CD14-positive monocyte (primary cell): ENCODE data around the gene SH3PXD2A. TPM values are rescaled to one million over a fixed set of nuclear protein-coding genes. Genes with fewer than 3 reads are reported as not detected.

ENCODE experiments used
- DNase-seq, 3 donors: peaks; one replicate each; pipeline ENCODE4 v3.0.0-alpha.2; 2011 to 2022
- H2AFZ ChIP-seq: 2 replicates; pipeline ENCODE4 v1.6.0; 2012; ENCODE audit warnings: mild to moderate bottlenecking, low read depth, low read length, inconsistent platforms; ENCODE audit not compliant: insufficient read depth, poor library complexity, severe bottlenecking
- H3K27ac ChIP-seq, 2 donors: 1 replicate in 1 of 2; 2 replicates in 1 of 2; pipeline ENCODE4 v1.5.1; 2012 to 2013; ENCODE audit warnings: low read length in 2 of 2, control low read depth in 1 of 2, inconsistent platforms in 1 of 2, low read depth in 1 of 2, mild to moderate bottlenecking in 1 of 2
- H3K27me3 ChIP-seq, 2 donors: one replicate each; pipeline versions ENCODE4 v1.6.0 to v1.6.1; 2011 to 2013; ENCODE audit warnings: low read length in 2 of 2; ENCODE audit not compliant: control insufficient read depth in 2 of 2, insufficient read depth in 2 of 2
- H3K36me3 ChIP-seq, 2 donors: replicated peaks in 1 of 2; 1 replicate in 1 of 2; 2 replicates in 1 of 2; pipeline versions ENCODE4 v1.5.1 to v1.6.1; 2012 to 2013; ENCODE audit warnings: low read length in 2 of 2, control low read depth in 1 of 2, inconsistent platforms in 1 of 2, mild to moderate bottlenecking in 1 of 2; ENCODE audit not compliant: insufficient read depth in 2 of 2, control insufficient read depth in 1 of 2
- H3K4me1 ChIP-seq, 2 donors: 1 replicate in 1 of 2; 2 replicates in 1 of 2; pipeline versions ENCODE4 v1.5.1 to v1.6.1; 2012 to 2013; ENCODE audit warnings: low read length in 2 of 2, control low read depth in 1 of 2, inconsistent platforms in 1 of 2, mild to moderate bottlenecking in 1 of 2, moderate library complexity in 1 of 2; ENCODE audit not compliant: insufficient read depth in 2 of 2, control insufficient read depth in 1 of 2
- H3K4me2 ChIP-seq: replicated peaks from 2 replicates; pipeline ENCODE3; 2012; ENCODE audit warnings: low read length, moderate library complexity, mild to moderate bottlenecking; ENCODE audit not compliant: poor library complexity, severe bottlenecking; ENCODE audit errors: extremely low read depth
- H3K4me3 ChIP-seq, 3 experiments: fragments of 200-600 bp in 1 of 3; sonication (generic) in 1 of 3; replicated peaks in 1 of 3; 1 replicate in 2 of 3; 2 replicates in 1 of 3; pipeline ENCODE4 v1.5.1; 2011 to 2013; ENCODE audit warnings: low read length in 3 of 3, mild to moderate bottlenecking in 3 of 3, control low read depth in 2 of 3, low read depth in 2 of 3, inconsistent platforms in 1 of 3, moderate library complexity in 1 of 3
- H3K79me2 ChIP-seq: 2 replicates; pipeline ENCODE4 v1.6.0; 2012; ENCODE audit warnings: mild to moderate bottlenecking, control low read depth, inconsistent platforms, low read length, moderate library complexity; ENCODE audit not compliant: insufficient read depth
- H3K9ac ChIP-seq: 2 replicates; pipeline ENCODE4 v1.6.0; 2017; ENCODE audit warnings: low read length, mild to moderate bottlenecking; ENCODE audit not compliant: insufficient read depth, poor library complexity, severe bottlenecking
- H3K9me3 ChIP-seq, 2 donors: replicated peaks in 1 of 2; 1 replicate in 1 of 2; 2 replicates in 1 of 2; pipeline versions ENCODE4 v1.5.1 to v1.6.1; 2012 to 2013; ENCODE audit warnings: low read length in 2 of 2, control low read depth in 1 of 2; ENCODE audit not compliant: control insufficient read depth in 1 of 2, insufficient read depth in 1 of 2
- H4K20me1 ChIP-seq: 2 replicates; pipeline ENCODE4 v1.6.0; 2012; ENCODE audit warnings: mild to moderate bottlenecking, low read length, control low read depth, moderate library complexity; ENCODE audit not compliant: insufficient read depth
- H3K27ac Mint-ChIP-seq, 7 donors: one replicate each; pipeline ENCODE4 v1.8.0; 2020; ENCODE audit warnings: mild to moderate bottlenecking in 7 of 7, mixed read lengths in 7 of 7, moderate library complexity in 6 of 7, inconsistent platforms in 2 of 7
- H3K27me3 Mint-ChIP-seq, 3 donors: one replicate each; pipeline ENCODE4 v1.8.0; 2021 to 2022; ENCODE audit warnings: low read depth in 3 of 3, mild to moderate bottlenecking in 3 of 3, mixed read lengths in 3 of 3, moderate library complexity in 3 of 3, inconsistent platforms in 1 of 3
- H3K36me3 Mint-ChIP-seq, 2 donors: one replicate each; pipeline ENCODE4 v1.8.0; 2020; ENCODE audit warnings: mixed read lengths in 2 of 2, inconsistent platforms in 1 of 2, mild to moderate bottlenecking in 1 of 2
- H3K4me1 Mint-ChIP-seq: one replicate; pipeline ENCODE4 v1.8.0; 2020; ENCODE audit warnings: mild to moderate bottlenecking, mixed read lengths
- H3K4me3 Mint-ChIP-seq, 2 donors: one replicate each; pipeline ENCODE4 v1.8.0; 2020; ENCODE audit warnings: mild to moderate bottlenecking in 2 of 2, mixed read lengths in 2 of 2, moderate library complexity in 1 of 2
- H3K9me3 Mint-ChIP-seq, 7 donors: one replicate each; pipeline ENCODE4 v1.8.0; 2020 to 2022; ENCODE audit warnings: mixed read lengths in 7 of 7, mild to moderate bottlenecking in 6 of 7, moderate library complexity in 6 of 7, inconsistent platforms in 2 of 7
- CTCF ChIP-seq: fragments of 200-600 bp; IDR thresholded peaks from one replicate; pipeline ENCODE4 v1.8.0; 2022; ENCODE audit warnings: antibody characterized with exemption, mild to moderate bottlenecking
- WGBS: methylation state at CpG from one replicate; pipeline ENCODE4 v1.1.5; 2013; ENCODE audit warnings: missing lambda C conversion rate; ENCODE audit not compliant: insufficient coverage; 5-methylcytosine and 5-hydroxymethylcytosine counted together
- intact Hi-C, 2 donors: fragments of 100-400 bp; cut with micrococcal nuclease; formaldehyde crosslinking; loops; one replicate each; pipeline versions ENCODE4 v1.15.0 to v1.15.1; 2023
- polyA plus RNA-seq, 3 donors: library from polyadenylated mRNA; depleted of rRNA in 1 of 3; unstranded in 2 of 3; stranded (reverse) in 1 of 3; fragments of 300-500 nt in 2 of 3; fragments of >200 nt in 1 of 3; fragmentation: Illumina TruSeq in 2 of 3; gene quantifications; 1 replicate in 2 of 3; 2 replicates in 1 of 3; pipeline ENCODE4 v1.2.3, GENCODE V29; 2012 to 2021

SH3PXD2A gene
- polyA plus RNA-seq, 3 donors: 0.01 to 0.76 (median 0.05) TPM

GRCh38 chr10:103610921-103611511, 244.4 kb downstream of the SH3PXD2A start:
- DNase-seq: no peak
- H3K4me1 ChIP-seq: no peaks in the 10 kb centered on the region
- H3K27me3 ChIP-seq: no peaks in the 10 kb centered on the region
- H3K4me2 ChIP-seq: no peak overlapping the region
- H3K4me3 ChIP-seq: no peak overlapping the region
- Mint-ChIP-seq H3K9me3 (peaks cover 0 to 2% (median 0%) of the 10 kb centered on the region in 7 donors), H3K36me3 (peaks cover 0 to 3% of the 10 kb centered on the region in 2 donors), H3K27ac (peak overlapping the region in 1 of 7 donors; percentile 54), H3K27me3 (peaks cover 0 to 3% (median 0%) of the 10 kb centered on the region in 3 donors), H3K4me3 (no peak overlapping the region), H3K4me1 (no peaks in the 10 kb centered on the region)
- H3K79me2 ChIP-seq: no peaks in the 10 kb centered on the region
- H3K36me3 ChIP-seq: no peaks in the 10 kb centered on the region
- no peak overlapping the region for H3K27ac ChIP-seq
- H3K9me3 ChIP-seq: no peaks in the 10 kb centered on the region
- intact Hi-C loops: no loop called here
- H2AFZ ChIP-seq: no peak overlapping the region
- 78% methylated on average over 7 of the region's 9 CpGs for whole genome bisulfite sequencing
- no peaks in the 10 kb centered on the region for H4K20me1 ChIP-seq
- no peak overlapping the region for H3K9ac ChIP-seq
- TF ChIP-seq CTCF: no peak

GRCh38 chr10:103610083-103610472, 245.3 kb downstream of the SH3PXD2A start:
- peaks cover 0 to 3% of the 10 kb centered on the region in 2 donors for H3K36me3 Mint-ChIP-seq
- no peak overlapping the region for H3K27ac Mint-ChIP-seq
- Histone ChIP-seq H3K4me2 (no peak overlapping the region), H3K27me3 (no peaks in the 10 kb centered on the region), H3K9ac (no peak overlapping the region), H3K9me3 (no peaks in the 10 kb centered on the region), H3K79me2 (no peaks in the 10 kb centered on the region), H4K20me1 (no peaks in the 10 kb centered on the region), H3K27ac (no peak overlapping the region), H3K4me1 (no peaks in the 10 kb centered on the region), H2AFZ (no peak overlapping the region), H3K36me3 (no peaks in the 10 kb centered on the region), H3K4me3 (no peak overlapping the region)
- no peak for DNase-seq
- no peaks in the 10 kb centered on the region for H3K4me1 Mint-ChIP-seq
- WGBS: 17% methylated on average over 1 of the region's 2 CpGs
- no peak overlapping the region for H3K4me3 Mint-ChIP-seq
- peaks cover 0 to 3% (median 2%) of the 10 kb centered on the region in 7 donors for H3K9me3 Mint-ChIP-seq
- TF ChIP-seq CTCF: no peak
- intact Hi-C loops: no loop called here
- no peaks in the 10 kb centered on the region for H3K27me3 Mint-ChIP-seq
